ENCODE data around the gene TSSK6.
A peak's percentile ranks its signal among the peaks of the same experiment; 100 is the strongest.

TSSK6 gene

GRCh38 chr19:19534556-19535265 is 19.4 kb upstream of the TSSK6 start:
- no peak for TF ChIP-seq POLR2AphosphoS5 (IDR thresholded peaks at IDR 0.05; ENCODE audit: low read depth, low read length)
- TF ChIP-seq TAF1 (IDR thresholded peaks at IDR 0.05; ENCODE audit: borderline replicate concordance, low read depth, low read length): no peak
- no peak for TF ChIP-seq POLR2A (IDR thresholded peaks at IDR 0.05; ENCODE audit: low read depth, low read length)
- FAIRE-seq: no peak
- DNase-seq (ENCODE audit: insufficient read length): no peak

GRCh38 chr19:19533841-19534240 is 18.5 kb upstream of the TSSK6 start:
- FAIRE-seq (no peak), DNase-seq (ENCODE audit: insufficient read length) (no peak)
- TF ChIP-seq POLR2A (IDR thresholded peaks at IDR 0.05; ENCODE audit: low read depth, low read length) (no peak), POLR2AphosphoS5 (IDR thresholded peaks at IDR 0.05; ENCODE audit: low read depth, low read length) (no peak), TAF1 (IDR thresholded peaks at IDR 0.05; ENCODE audit: borderline replicate concordance, low read depth, low read length) (no peak)

- TF ChIP-seq POLR2A (IDR thresholded peaks at IDR 0.05; ENCODE audit: low read depth, low read length) (no peak), POLR2AphosphoS5 (IDR thresholded peaks at IDR 0.05; ENCODE audit: low read depth, low read length) (no peak), TAF1 (IDR thresholded peaks at IDR 0.05; ENCODE audit: borderline replicate concordance, low read depth, low read length) (no peak)
- DNase-seq (ENCODE audit: insufficient read length) (no peak), FAIRE-seq (no peak)
These were observed 17.7 kb upstream of the TSSK6 start for GRCh38 chr19:19532806-19533701.

- FAIRE-seq: peak; percentile 88
- TF ChIP-seq POLR2AphosphoS5 (IDR thresholded peaks at IDR 0.05; ENCODE audit: low read depth, low read length) (no peak), TAF1 (IDR thresholded peaks at IDR 0.05; ENCODE audit: borderline replicate concordance, low read depth, low read length) (no peak), POLR2A (IDR thresholded peaks at IDR 0.05; ENCODE audit: low read depth, low read length) (no peak)
- DNase-seq (ENCODE audit: insufficient read length): peak; percentile 89
These were observed 16.8 kb upstream of the TSSK6 start for GRCh38 chr19:19531951-19532805.

GRCh38 chr19:19530889-19531288 is 15.5 kb upstream of the TSSK6 start:
- no peak for TF ChIP-seq POLR2AphosphoS5 (IDR thresholded peaks at IDR 0.05; ENCODE audit: low read depth, low read length)
- peak; percentile 18; the same call in 1 of the 2 replicates for TF ChIP-seq POLR2A (IDR thresholded peaks at IDR 0.05; ENCODE audit: low read depth, low read length)
- FAIRE-seq: no peak
- DNase-seq (ENCODE audit: insufficient read length): no peak

GRCh38 chr19:19530423-19530804 is 15.1 kb upstream of the TSSK6 start:
- DNase-seq (ENCODE audit: insufficient read length): no peak
- TF ChIP-seq POLR2AphosphoS5 (IDR thresholded peaks at IDR 0.05; ENCODE audit: low read depth, low read length) (no peak), POLR2A (IDR thresholded peaks at IDR 0.05; ENCODE audit: low read depth, low read length) (no peak), TAF1 (IDR thresholded peaks at IDR 0.05; ENCODE audit: borderline replicate concordance, low read depth, low read length) (no peak)
- no peak for FAIRE-seq

DNA sequence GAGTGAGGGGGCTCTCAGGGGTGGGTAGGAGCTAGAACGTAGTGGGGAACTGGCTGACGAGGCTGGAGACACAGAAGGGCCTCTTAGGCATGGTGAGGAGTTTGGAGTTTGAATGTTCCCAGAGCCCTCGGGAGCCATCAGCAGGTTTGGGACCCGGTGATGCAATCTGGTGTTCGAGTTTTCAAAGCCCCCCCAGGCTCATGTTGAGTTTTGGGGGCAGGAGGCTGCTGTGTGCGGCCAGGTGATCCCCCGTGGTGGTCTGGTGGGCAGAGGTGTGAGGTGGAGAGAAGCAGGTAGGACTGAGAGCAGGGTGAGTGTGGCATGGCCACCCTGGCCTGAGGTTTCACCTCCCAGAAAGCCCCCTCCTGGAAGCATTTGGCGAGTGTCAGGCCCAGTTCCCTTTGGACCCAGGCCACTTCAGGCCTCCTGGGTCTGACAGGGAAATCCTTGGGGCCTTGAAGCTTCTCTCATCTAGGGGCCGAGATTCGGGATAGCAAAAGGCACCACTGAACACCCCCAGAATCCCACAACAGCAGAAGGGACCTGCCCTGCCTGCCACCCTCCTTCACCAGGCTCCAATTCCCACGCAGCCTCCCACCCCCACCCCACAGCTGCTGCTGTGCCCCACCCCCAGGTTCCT is 14.6 kb upstream of the TSSK6 start:
- TF ChIP-seq POLR2A (IDR thresholded peaks at IDR 0.05; ENCODE audit: low read depth, low read length): peak; percentile 33; the same call in 1 of the 2 replicates
- TF ChIP-seq POLR2AphosphoS5 (IDR thresholded peaks at IDR 0.05; ENCODE audit: low read depth, low read length): no peak
- FAIRE-seq (no peak), DNase-seq (ENCODE audit: insufficient read length) (no peak)

GRCh38 chr19:19528721-19529490 is 13.6 kb upstream of the TSSK6 start, which contains the start of gene YJEFN3:
Gene YJEFN3 (plus strand): TSS chr19:19528911. CDS start chr19:19528933, 22 bp downstream.
- FAIRE-seq: no peak
- TF ChIP-seq POLR2A (IDR thresholded peaks at IDR 0.05; ENCODE audit: low read depth, low read length) (no peak), POLR2AphosphoS5 (IDR thresholded peaks at IDR 0.05; ENCODE audit: low read depth, low read length) (peak; percentile 53; the same call in 1 of the 2 replicates), TAF1 (IDR thresholded peaks at IDR 0.05; ENCODE audit: borderline replicate concordance, low read depth, low read length) (no peak)
- no peak for DNase-seq (ENCODE audit: insufficient read length)

DNA sequence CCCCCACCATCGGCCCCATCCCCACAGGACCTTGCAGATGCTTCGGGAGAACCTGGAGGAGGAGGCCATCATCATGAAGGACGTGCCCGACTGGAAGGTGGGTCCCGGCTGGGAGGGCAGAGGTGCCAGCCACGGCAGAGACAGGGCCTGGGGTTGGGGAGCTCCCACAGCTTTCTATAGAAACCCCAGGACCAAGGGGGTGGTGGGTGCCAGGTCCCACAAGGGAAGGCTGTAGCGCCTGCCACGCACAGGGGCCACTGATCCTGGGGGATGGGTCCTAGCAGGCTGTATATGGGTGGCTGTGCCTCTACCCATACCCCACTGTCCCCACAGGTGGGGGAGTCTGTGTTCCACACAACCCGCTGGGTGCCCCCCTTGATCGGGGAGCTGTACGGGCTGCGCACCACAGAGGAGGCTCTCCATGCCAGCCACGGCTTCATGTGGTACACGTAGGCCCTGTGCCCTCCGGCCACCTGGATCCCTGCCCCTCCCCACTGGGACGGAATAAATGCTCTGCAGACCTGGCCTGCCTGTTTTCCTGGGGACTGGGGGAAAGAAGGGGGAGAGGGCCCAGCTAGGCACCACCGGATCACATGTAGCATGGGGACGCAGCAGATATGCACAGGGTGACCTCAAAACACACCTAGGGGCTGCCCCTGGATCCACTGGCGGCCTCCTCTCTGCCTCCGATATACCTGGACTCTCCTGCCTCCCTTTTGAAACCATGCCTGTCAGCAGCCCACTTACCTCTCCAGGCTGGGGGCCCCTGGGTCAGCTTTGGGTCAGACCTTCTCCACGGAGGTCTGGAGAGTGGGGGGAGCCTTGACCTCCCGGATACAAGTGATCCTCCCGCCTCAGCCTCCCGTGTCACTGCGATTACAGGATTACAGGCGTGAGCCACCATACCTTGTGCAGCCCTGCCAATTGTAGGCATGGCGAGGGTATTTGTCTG is 12.6 kb upstream of the TSSK6 start:
- no peak for TF ChIP-seq POLR2A (IDR thresholded peaks at IDR 0.05; ENCODE audit: low read depth, low read length)
- no peak for TF ChIP-seq POLR2AphosphoS5 (IDR thresholded peaks at IDR 0.05; ENCODE audit: low read depth, low read length)
- TF ChIP-seq TAF1 (IDR thresholded peaks at IDR 0.05; ENCODE audit: borderline replicate concordance, low read depth, low read length): no peak
- FAIRE-seq (no peak), DNase-seq (ENCODE audit: insufficient read length) (no peak)
